C4-2B (cell line): Measurements from ENCODE around the gene NUP205.

Source experiments
- CTCF ChIP-seq: fragments of 450-650 bp; conservative IDR thresholded peaks from 2 replicates; pipeline ENCODE4 v1.5.1; 2017; ENCODE audit warnings: mild to moderate bottlenecking
- ZFX ChIP-seq: fragments of 450-650 bp; IDR thresholded peaks from 2 replicates; pipeline ENCODE4 v1.6.1; 2017

DNA sequence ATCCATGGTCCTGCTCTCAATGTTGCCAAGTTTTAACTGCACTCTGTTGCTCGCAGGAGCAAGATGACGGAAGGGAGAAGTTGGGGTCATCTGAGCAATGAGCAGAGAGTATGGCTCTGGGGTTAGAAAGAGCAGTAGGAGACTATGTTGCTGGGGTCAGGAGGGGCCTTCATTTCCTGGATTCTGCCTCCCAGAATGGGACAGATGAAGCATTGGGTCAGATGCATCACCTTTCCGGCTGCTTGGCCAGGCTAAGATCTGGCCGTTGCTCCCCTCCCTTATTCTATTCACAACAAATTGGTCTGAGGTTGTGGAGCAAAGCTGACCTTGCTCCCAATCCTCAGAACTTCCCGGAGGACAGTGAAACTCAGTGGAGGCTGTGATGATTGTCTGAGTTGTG, 127.0 kb downstream of the NUP205 start:
- TF ChIP-seq CTCF (no peak), ZFX (no peak)
